Smooth muscle cell (in vitro differentiated cells): ENCODE measurements around the gene SLC30A1. TPM values are rescaled to one million over a fixed set of nuclear protein-coding genes. Genes with fewer than 3 reads are reported as not detected.

ENCODE experiments used
- DNase-seq: peaks from one replicate; lab custom pipeline; 2025; ENCODE audit not compliant: unreplicated experiment; lab: John Stamatoyannopoulos, UW
- H2AFZ ChIP-seq: fragments of 200-600 bp; sonication (generic); 2 replicates; pipeline ENCODE4 v1.6.0; 2016; ENCODE audit warnings: antibody characterized with exemption, low read depth, mild to moderate bottlenecking
- H3F3A ChIP-seq: fragments of 200-600 bp; sonication (generic); 2 replicates; pipeline ENCODE4 v1.6.0; 2017; ENCODE audit warnings: antibody characterized with exemption, low read depth
- H3K27ac ChIP-seq: fragments of 200-600 bp; sonication (generic); 2 replicates; pipeline ENCODE4 v1.5.1; 2016; ENCODE audit warnings: low read depth, mild to moderate bottlenecking
- H3K27me3 ChIP-seq: fragments of 200-600 bp; sonication (generic); 2 replicates; pipeline ENCODE4 v1.6.1; 2016; ENCODE audit warnings: low read depth, mild to moderate bottlenecking
- H3K36me3 ChIP-seq: fragments of 200-600 bp; sonication (generic); 2 replicates; pipeline ENCODE4 v1.5.1; 2016; ENCODE audit warnings: low read depth
- H3K4me1 ChIP-seq: fragments of 200-600 bp; sonication (generic); 2 replicates; pipeline ENCODE4 v1.5.1; 2016; ENCODE audit warnings: low read depth
- H3K4me2 ChIP-seq: fragments of 200-600 bp; sonication (generic); 2 replicates; pipeline ENCODE4 v1.6.0; 2016; ENCODE audit warnings: mild to moderate bottlenecking
- H3K4me3 ChIP-seq: fragments of 200-600 bp; sonication (generic); 2 replicates; pipeline ENCODE4 v1.5.1; 2016; ENCODE audit warnings: mild to moderate bottlenecking
- H3K79me2 ChIP-seq: fragments of 200-600 bp; sonication (generic); 2 replicates; pipeline ENCODE4 v1.6.0; 2016; ENCODE audit warnings: low read depth, mild to moderate bottlenecking
- H3K9ac ChIP-seq: fragments of 200-600 bp; sonication (generic); 2 replicates; pipeline ENCODE4 v1.6.0; 2016; ENCODE audit warnings: low read depth
- H3K9me3 ChIP-seq: fragments of 200-600 bp; sonication (generic); replicated peaks from 2 replicates; pipeline ENCODE4 v1.5.1; 2016; ENCODE audit warnings: low read depth
- H4K20me1 ChIP-seq: fragments of 200-600 bp; sonication (generic); 2 replicates; pipeline ENCODE4 v1.6.0; 2016; ENCODE audit warnings: low read depth
- CTCF ChIP-seq: fragments of 200-600 bp; sonication (generic); IDR thresholded peaks from 2 replicates; pipeline ENCODE4 v1.5.1; 2017; ENCODE audit warnings: borderline replicate concordance, mild to moderate bottlenecking, antibody characterized with exemption; ENCODE audit not compliant: insufficient read depth, poor library complexity, severe bottlenecking
- WGBS: methylation state at CpG from one replicate; pipeline ENCODE4 v1.1.7; 2016; ENCODE audit warnings: low lambda C conversion rate; 5-methylcytosine and 5-hydroxymethylcytosine counted together
- polyA plus RNA-seq: library from polyadenylated mRNA; unstranded; fragments of >200 nt; fragmentation: Nextera tagmentation; extraction: Ambion mirVana; gene quantifications from 2 replicates; pipeline ENCODE4 v1.2.1, GENCODE V29; 2016
- total RNA-seq: library from RNA; depleted of rRNA; stranded (reverse); fragments of >200 nt; gene quantifications from 2 replicates; pipeline ENCODE4 v1.2.3, GENCODE V29; 2014

SLC30A1 gene
- total and polyA plus RNA-seq, 2 experiments from 2014 or later: 8.0 to 19.0 TPM

GRCh38 chr1:211591980-211592493, 13.1 kb upstream of the SLC30A1 start:
- Histone ChIP-seq H3K27ac (peak overlapping the region; percentile 76), H3K9me3 (no peaks in the 10 kb centered on the region), H3K27me3 (no peaks in the 10 kb centered on the region), H3K4me3 (no peak overlapping the region), H3K79me2 (no peaks in the 10 kb centered on the region), H3K9ac (peak overlapping the region; percentile 24), H3K36me3 (no peaks in the 10 kb centered on the region), H3K4me2 (peak overlapping the region; percentile 79), H3K4me1 (peaks cover 5% of the 10 kb centered on the region), H2AFZ (no peak overlapping the region), H4K20me1 (no peaks in the 10 kb centered on the region), H3F3A (peaks cover 16% of the 10 kb centered on the region)
- no peak for TF ChIP-seq CTCF
- WGBS: 10% methylated on average over 5 of the region's 5 CpGs
- DNase-seq: no peak

DNA sequence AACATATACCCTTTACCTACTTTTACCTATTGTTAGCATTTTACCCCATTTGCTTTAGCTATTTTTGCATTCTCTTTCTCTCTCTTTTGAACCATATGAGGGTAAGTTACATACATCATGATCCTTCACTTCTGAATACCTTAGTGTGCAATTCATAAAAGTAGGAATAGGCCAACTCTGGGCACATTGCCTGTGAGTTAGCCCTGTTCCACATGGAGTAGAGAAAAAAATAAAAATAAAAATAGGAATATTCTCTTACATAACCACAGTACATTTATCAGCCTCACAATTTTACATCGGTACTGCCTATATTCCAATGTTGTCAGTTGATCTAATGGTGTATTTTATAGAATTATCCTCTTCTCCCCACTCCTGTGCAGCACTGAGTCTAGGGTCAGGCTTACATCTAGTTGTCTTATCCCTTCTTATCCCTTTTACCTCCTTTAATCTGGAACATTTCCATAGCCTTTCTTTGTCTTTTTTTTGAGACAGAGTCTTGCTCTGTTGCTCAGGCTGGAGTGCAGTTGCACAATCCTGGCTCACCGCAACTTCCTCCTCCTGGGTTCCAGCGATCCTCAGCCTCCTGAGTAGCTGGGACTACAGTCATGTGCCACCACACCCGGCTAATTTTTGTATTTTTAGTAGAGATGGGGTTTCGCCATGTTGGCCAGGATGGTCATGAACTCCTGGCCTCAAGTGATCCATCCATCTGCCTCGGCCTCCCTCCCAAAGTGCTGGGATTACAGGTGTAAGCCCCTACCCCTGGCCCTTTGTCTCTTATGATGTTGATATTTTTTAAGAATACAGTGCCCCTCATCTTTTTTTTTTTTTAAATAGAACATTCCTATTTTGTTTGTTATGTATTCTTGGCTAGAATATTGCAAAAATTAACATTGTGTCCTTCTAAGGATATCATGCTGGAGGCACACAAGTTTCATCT, 11.1 kb upstream of the SLC30A1 start:
- Histone ChIP-seq H3K4me3 (no peak overlapping the region), H3K4me2 (peak overlapping the region; percentile 53)
- no peak for DNase-seq

GRCh38 chr1:211588711-211589110, 9.8 kb upstream of the SLC30A1 start:
- Histone ChIP-seq H3K4me2 (no peak overlapping the region), H3K9ac (no peak overlapping the region), H3K27me3 (no peaks in the 10 kb centered on the region), H3K79me2 (no peaks in the 10 kb centered on the region), H3F3A (peaks cover 16% of the 10 kb centered on the region), H3K4me1 (peaks cover 5% of the 10 kb centered on the region), H3K27ac (no peak overlapping the region), H3K9me3 (no peaks in the 10 kb centered on the region), H3K36me3 (no peaks in the 10 kb centered on the region), H2AFZ (no peak overlapping the region), H4K20me1 (no peaks in the 10 kb centered on the region), H3K4me3 (no peak overlapping the region)
- DNase-seq: no peak
- 86% methylated on average over 4 of the region's 4 CpGs for WGBS
- TF ChIP-seq CTCF: no peak

More for the DNA sequence above, 11.1 kb upstream of the SLC30A1 start:
- Histone ChIP-seq H2AFZ (no peak overlapping the region), H3F3A (peaks cover 16% of the 10 kb centered on the region), H4K20me1 (no peaks in the 10 kb centered on the region), H3K27ac (peak overlapping the region; percentile 46), H3K9me3 (no peaks in the 10 kb centered on the region), H3K9ac (no peak overlapping the region), H3K36me3 (no peaks in the 10 kb centered on the region), H3K27me3 (no peaks in the 10 kb centered on the region), H3K4me1 (peaks cover 5% of the 10 kb centered on the region), H3K79me2 (no peaks in the 10 kb centered on the region)
- WGBS: 49% methylated on average over 6 of the region's 6 CpGs
- TF ChIP-seq CTCF: no peak
